Loucy (cell line): ENCODE results near the gene MAPK1.
"Not testable (repeated sequence)": the region's sequence is repeated elsewhere in the genome, so short reads cannot be mapped to it uniquely, and the experiment has no call there.

Experiments
- H2AFZ ChIP-seq: fragments of 200-600 bp; sonication (generic); 2 replicates; pipeline ENCODE4 v1.6.0; 2016; ENCODE audit warnings: antibody characterized with exemption, mild to moderate bottlenecking, low read length, moderate library complexity
- H3F3A ChIP-seq: fragments of 200-600 bp; 2 replicates; pipeline ENCODE4 v1.6.0; 2016; ENCODE audit warnings: antibody characterized with exemption, low read depth, mild to moderate bottlenecking
- H3K27me3 ChIP-seq: fragments of 200-600 bp; sonication (generic); 2 replicates; pipeline ENCODE4 v1.6.1; 2014; ENCODE audit warnings: low read length, mild to moderate bottlenecking; ENCODE audit not compliant: insufficient read depth, poor library complexity, severe bottlenecking
- H3K36me3 ChIP-seq: fragments of 200-600 bp; sonication (generic); 2 replicates; pipeline ENCODE4 v1.6.1; 2016; ENCODE audit warnings: low read length; ENCODE audit not compliant: insufficient read depth
- H3K4me1 ChIP-seq: fragments of 200-600 bp; sonication (generic); 2 replicates; pipeline ENCODE4 v1.5.1; 2014; ENCODE audit warnings: low read length, mild to moderate bottlenecking; ENCODE audit not compliant: insufficient read depth, poor library complexity, severe bottlenecking
- H3K4me2 ChIP-seq: fragments of 200-600 bp; sonication (generic); 2 replicates; pipeline ENCODE4 v1.6.0; 2014; ENCODE audit warnings: antibody characterized with exemption, low read length, low read depth, mild to moderate bottlenecking; ENCODE audit not compliant: poor library complexity, severe bottlenecking
- H3K4me3 ChIP-seq: fragments of 200-600 bp; sonication (generic); 2 replicates; pipeline ENCODE4 v1.5.1; 2014; ENCODE audit warnings: low read length, mild to moderate bottlenecking, mixed read lengths; ENCODE audit not compliant: poor library complexity, severe bottlenecking
- H3K79me2 ChIP-seq: fragments of 200-600 bp; sonication (generic); 2 replicates; pipeline ENCODE4 v1.6.1; 2014; ENCODE audit warnings: low read length; ENCODE audit not compliant: insufficient read depth
- H3K9ac ChIP-seq: fragments of 200-600 bp; sonication (generic); 2 replicates; pipeline ENCODE4 v1.6.0; 2014; ENCODE audit warnings: mild to moderate bottlenecking, low read depth, low read length, moderate library complexity; ENCODE audit not compliant: poor library complexity, severe bottlenecking
- H3K9me2 ChIP-seq: fragments of 200-600 bp; sonication (generic); replicated peaks from 2 replicates; pipeline ENCODE4 v1.6.1; 2016; ENCODE audit warnings: low read depth, low read length, mixed read lengths
- H3K9me3 ChIP-seq: fragments of 200-600 bp; sonication (generic); 2 replicates; pipeline ENCODE4 v1.6.1; 2014; ENCODE audit warnings: mild to moderate bottlenecking, antibody characterized with exemption, low read length, low read depth; ENCODE audit not compliant: insufficient read depth
- H4K20me1 ChIP-seq: fragments of 200-600 bp; sonication (generic); 2 replicates; pipeline ENCODE4 v1.6.0; 2014; ENCODE audit warnings: antibody characterized with exemption, low read length, mild to moderate bottlenecking; ENCODE audit not compliant: insufficient read depth, poor library complexity, severe bottlenecking
- CTCF ChIP-seq: fragments of 200-600 bp; sonication (generic); conservative IDR thresholded peaks from 2 replicates; pipeline ENCODE4 v1.5.1; 2014; ENCODE audit warnings: mild to moderate bottlenecking, antibody characterized with exemption, low read length
- EZH2phosphoT487 ChIP-seq: fragments of 200-600 bp; IDR thresholded peaks from 2 replicates; pipeline ENCODE4 v1.6.1; 2018; ENCODE audit warnings: antibody characterized with exemption, mild to moderate bottlenecking, moderate library complexity, borderline replicate concordance

The MAPK1 gene

GRCh38 chr22:21837248-21837979 lies 30.0 kb downstream of the MAPK1 start:
- H2AFZ ChIP-seq, result no peak overlapping the region
- H3K9me3 ChIP-seq, result no peaks in the 10 kb centered on the region
- peaks cover 37% of the 10 kb centered on the region for H4K20me1 ChIP-seq
- H3K36me3 ChIP-seq, result no peaks in the 10 kb centered on the region; the same call in 1 of the 2 replicates
- no peak for TF ChIP-seq EZH2phosphoT487
- no peak for TF ChIP-seq CTCF
- H3F3A ChIP-seq, result no peaks in the 10 kb centered on the region
- peaks cover 3% of the 10 kb centered on the region for H3K4me1 ChIP-seq
- H3K9ac ChIP-seq, result no peak overlapping the region
- no peak overlapping the region for H3K4me3 ChIP-seq
- H3K9me2 ChIP-seq, result no peaks in the 10 kb centered on the region
- peaks cover 92% of the 10 kb centered on the region for H3K79me2 ChIP-seq
- H3K27me3 ChIP-seq, result no peaks in the 10 kb centered on the region
- no peak overlapping the region for H3K4me2 ChIP-seq

- Histone ChIP-seq H3K79me2 (peaks cover 94% of the 10 kb centered on the region), H4K20me1 (peaks cover 46% of the 10 kb centered on the region)
- not testable (repeated sequence) for H3K4me1 ChIP-seq, H2AFZ ChIP-seq, H3K9me3 ChIP-seq, H3K9me2 ChIP-seq, H3K27me3 ChIP-seq, H3K4me2 ChIP-seq, H3K36me3 ChIP-seq, H3F3A ChIP-seq, H3K4me3 ChIP-seq, H3K9ac ChIP-seq
These were observed 31.0 kb downstream of the MAPK1 start for GRCh38 chr22:21836486-21836885.

GRCh38 chr22:21835378-21835777 lies 32.1 kb downstream of the MAPK1 start:
- Histone ChIP-seq H3K4me1 (peaks cover 3% of the 10 kb centered on the region), H3F3A (no peaks in the 10 kb centered on the region), H3K27me3 (no peaks in the 10 kb centered on the region), H3K9ac (no peak overlapping the region), H4K20me1 (peaks cover 47% of the 10 kb centered on the region), H3K36me3 (no peaks in the 10 kb centered on the region; the same call in 1 of the 2 replicates), H3K9me3 (no peaks in the 10 kb centered on the region), H3K4me3 (no peak overlapping the region), H3K9me2 (no peaks in the 10 kb centered on the region), H3K79me2 (peaks cover 94% of the 10 kb centered on the region), H2AFZ (no peak overlapping the region), H3K4me2 (no peak overlapping the region)
- TF ChIP-seq CTCF, result no peak
- no peak for TF ChIP-seq EZH2phosphoT487

- Histone ChIP-seq H3K27me3 (no peaks in the 10 kb centered on the region), H3K9ac (no peak overlapping the region), H3K4me1 (peaks cover 3% of the 10 kb centered on the region), H3K9me3 (no peaks in the 10 kb centered on the region), H3K4me2 (no peak overlapping the region), H2AFZ (no peak overlapping the region), H3K79me2 (peaks cover 94% of the 10 kb centered on the region), H4K20me1 (peaks cover 47% of the 10 kb centered on the region), H3K9me2 (no peaks in the 10 kb centered on the region), H3K4me3 (no peak overlapping the region), H3F3A (no peaks in the 10 kb centered on the region), H3K36me3 (no peaks in the 10 kb centered on the region; the same call in 1 of the 2 replicates)
- no peak for TF ChIP-seq EZH2phosphoT487
- no peak for TF ChIP-seq CTCF
These were observed 32.6 kb downstream of the MAPK1 start for GRCh38 chr22:21834869-21835268.
